ENCODE results near the gene GBP3. TPM values are rescaled to one million over a fixed set of nuclear protein-coding genes. Genes with fewer than 3 reads are reported as not detected.
"Not testable (repeated sequence)": the region's sequence is repeated elsewhere in the genome, so short reads cannot be mapped to it uniquely, and the experiment has no call there.

Gene GBP3
- total and polyA plus RNA-seq, 9 of the 15 experiments (the other 6 are each of a cell fraction or from before 2014, with no cell fraction given), result 0.07 to 0.14 (median 0.11) TPM; not detected in 4

DNA sequence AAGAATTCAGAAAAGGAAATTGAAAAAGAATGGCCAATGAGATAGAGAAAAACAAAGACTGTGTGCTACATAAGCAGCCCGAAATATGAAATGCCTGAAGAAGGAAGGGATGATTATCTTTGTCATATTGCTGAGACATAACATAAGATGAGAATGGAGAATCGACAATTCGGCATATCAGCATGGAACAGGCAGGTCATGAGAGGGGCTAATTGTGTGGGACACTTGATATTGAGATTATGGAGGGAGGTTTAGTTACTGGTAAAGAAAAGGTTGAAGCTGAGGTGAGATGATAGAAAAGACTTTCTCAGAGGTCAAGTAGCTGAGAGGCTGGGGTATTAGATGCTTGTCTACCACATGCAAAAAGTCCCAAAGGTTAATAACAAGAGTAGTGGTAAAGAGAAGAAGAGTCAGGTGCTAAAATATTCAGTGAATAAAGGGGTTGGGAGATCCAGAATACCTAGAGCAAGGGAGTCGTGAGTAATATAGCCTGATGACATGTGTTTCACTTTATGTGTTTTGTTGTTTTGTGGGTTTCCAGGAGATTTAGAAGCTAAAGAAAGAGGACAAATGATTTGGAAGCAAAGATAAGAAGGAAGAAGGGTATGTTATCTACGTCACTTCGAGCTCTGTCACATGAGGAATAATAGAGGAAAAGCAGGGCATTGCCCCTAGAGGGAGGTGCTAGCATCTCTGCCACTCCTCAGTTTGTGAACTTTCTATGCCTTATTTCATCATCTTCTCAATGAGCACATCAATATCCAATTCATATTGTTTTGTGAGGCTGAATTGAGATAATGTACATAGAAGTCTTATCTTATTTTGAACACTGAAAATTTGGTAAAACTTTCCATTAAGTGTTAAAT lies 23.9 kb upstream of the GBP3 start:
- H3K36me3 ChIP-seq (ENCODE audit: control insufficient read depth, insufficient read depth, low read length); ATAC-seq; H4K20me1 ChIP-seq (replicated peaks; ENCODE audit: control insufficient read depth, insufficient read depth, low read length); H3K9me1 ChIP-seq (ENCODE audit: control insufficient read depth, insufficient read depth, low read length); H3K9me3 ChIP-seq (replicated peaks; ENCODE audit: control insufficient read depth, insufficient read depth, low read depth, low read length); H3K79me2 ChIP-seq (ENCODE audit: control insufficient read depth, insufficient read depth, low read length); in situ Hi-C loops (cut with MboI); H3K27me3 ChIP-seq (ENCODE audit: control insufficient read depth in 2 of 2, insufficient read depth in 2 of 2, low read length in 2 of 2); CTCF ChIA-PET (ENCODE audit: low intra/inter-chr PET ratio); H2AFZ ChIP-seq (ENCODE audit: low read depth, low read length); H3K9ac ChIP-seq (ENCODE audit: insufficient read depth in 1 of 2, low read depth in 2 of 2, low read length in 2 of 2); BruUV-seq (replicated peaks); intact Hi-C loops (cut with micrococcal nuclease); H3K4me3 ChIP-seq; H3K4me1 ChIP-seq (replicated peaks in 1 of 2; ENCODE audit: control insufficient read depth in 2 of 2, insufficient read depth in 2 of 2, low read length in 2 of 2); H3K4me2 ChIP-seq (ENCODE audit: insufficient read depth, low read length); POLR2A ChIA-PET; H3K27ac ChIP-seq (ENCODE audit: extremely low read depth, low read depth, low read length); TF ChIP-seq CEBPG (CRISPR knock-in tag; IDR thresholded peaks at IDR 0.05): not testable (repeated sequence)
- 2% methylated on average over 5 of the region's 6 CpGs for WGBS (ENCODE audit: insufficient coverage, low coverage, missing lambda C conversion rate)
- TF ChIP-seq TAL1 (IDR thresholded peaks at IDR 0.05) (peak; percentile 19; the same call in 1 of the 2 replicates), FOXJ2 (tag; IDR thresholded peaks at IDR 0.05) (peak; percentile 64; the same call in 1 of the 2 replicates), CBFA2T2 (conservative IDR thresholded peaks at IDR 0.05) (0 out of 2 replicates have a peak, but pooled peaks have one; percentile 14), CEBPG (tag; conservative IDR thresholded peaks at IDR 0.05 in 1 of 2, IDR thresholded peaks at IDR 0.05 in 1 of 2) (peak; percentile 35 to 51; a peak in 1 of 4 replicates), CBFA2T3 (IDR thresholded peaks at IDR 0.05) (peak; percentile 35), ZBTB17 (CRISPR knock-in tag; IDR thresholded peaks at IDR 0.05) (0 out of 2 replicates have a peak, but pooled peaks have one; percentile 77)
- TF ChIP-seq, protein P1, sequence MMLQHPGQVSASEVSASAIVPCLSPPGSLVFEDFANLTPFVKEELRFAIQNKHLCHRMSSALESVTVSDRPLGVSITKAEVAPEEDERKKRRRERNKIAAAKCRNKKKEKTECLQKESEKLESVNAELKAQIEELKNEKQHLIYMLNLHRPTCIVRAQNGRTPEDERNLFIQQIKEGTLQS (IDR thresholded peaks at IDR 0.05), result 0 out of 2 replicates have a peak, but pooled peaks have one; percentile 9
- TF ChIP-seq, protein P1 (CRISPR knock-in tag; conservative IDR thresholded peaks at IDR 0.05), result not testable (repeated sequence)
- peak in 1 of 4 experiments; percentile 9 for DNase-seq (ENCODE audit: extremely low read depth in 1 of 4, low spot score in 3 of 4)
- peak; percentile 62 for FAIRE-seq
